A549 (cell line): ENCODE data around the gene HNF1B. TPM values are rescaled to one million over a fixed set of nuclear protein-coding genes. Genes with fewer than 3 reads are reported as not detected.

ENCODE experiments used
- ATAC-seq, 2 experiments: fragments of 200-7000 bp in 1 of 2; fragments of >200 bp in 1 of 2; cut with Nextera tagmentation in 1 of 2; cut with Tn5 transposase in 1 of 2; 3 replicates each; pipeline versions ENCODE4 v1.8.0 to v1.9.1; 2018 to 2020; ENCODE audit warnings: mild to moderate bottlenecking in 1 of 2, moderate library complexity in 1 of 2
- CTCF ChIA-PET: fragments of 300-600 bp; sonication (Branson Sonifier 250); formaldehyde crosslinking; extraction: SDS; loops from one replicate; lab custom pipeline; 2021; ENCODE audit warnings: antibody characterized with exemption, inconsistent platforms; lab: Yijun Ruan, JAX
- POLR2A ChIA-PET: fragments of 350-600 bp; formaldehyde crosslinking; extraction: SDS; loops from one replicate; lab custom pipeline; 2021; ENCODE audit warnings: antibody characterized with exemption, inconsistent platforms; lab: Yijun Ruan, JAX
- DNase-seq, 2 experiments: peaks; one replicate each; pipeline versions ENCODE4 v3.0.0 to v3.0.0-alpha.2; 2011 to 2016; ENCODE audit warnings: low read depth in 1 of 2, low spot score in 1 of 2
- FAIRE-seq: peaks from 2 replicates; lab custom pipeline; 2011; peaks lifted over from hg19 to GRCh38; lab: Jason Lieb, UNC
- H3K27ac ChIP-seq, 2 experiments: fragments of >200 bp; sonication (Bioruptor Twin); formaldehyde crosslinking; 3 replicates each; pipeline ENCODE4 v1.5.1; 2016 to 2017
- H3K4me1 ChIP-seq: fragments of >200 bp; sonication (Bioruptor Twin); formaldehyde crosslinking; 3 replicates; pipeline ENCODE4 v1.6.1; 2016
- H3K4me2 ChIP-seq: fragments of >200 bp; sonication (Bioruptor Twin); formaldehyde crosslinking; 3 replicates; pipeline ENCODE4 v1.6.1; 2016
- H3K4me3 ChIP-seq: fragments of >200 bp; sonication (Bioruptor Twin); formaldehyde crosslinking; 3 replicates; pipeline ENCODE4 v1.5.1; 2016
- H3K9me3 ChIP-seq: fragments of >200 bp; sonication (Bioruptor Twin); formaldehyde crosslinking; 3 replicates; pipeline ENCODE4 v1.6.1; 2016
- BCL3 ChIP-seq: fragments of >200 bp; sonication (Bioruptor Twin); formaldehyde crosslinking; IDR thresholded peaks from 3 replicates; pipeline ENCODE4 v1.6.1; 2016
- BHLHE40 ChIP-seq: IDR thresholded peaks from 2 replicates; pipeline ENCODE4 v1.6.1; 2012; ENCODE audit warnings: low read depth, low read length, inconsistent platforms
- CBX8 ChIP-seq: fragments of 200-600 bp; sonication (generic); IDR thresholded peaks from 2 replicates; pipeline ENCODE4 v1.6.1; 2016
- CHD2 ChIP-seq: fragments of 150-350 bp; IDR thresholded peaks from 2 replicates; pipeline ENCODE4 v1.6.1; 2014; ENCODE audit warnings: low read length; ENCODE audit not compliant: partially characterized antibody
- E2F6 ChIP-seq: IDR thresholded peaks from 2 replicates; pipeline ENCODE4 v1.6.1; 2012; ENCODE audit warnings: low read depth, borderline replicate concordance
- EP300 ChIP-seq, 2 experiments: fragments of >200 bp; sonication (Bioruptor Twin); formaldehyde crosslinking; IDR thresholded peaks; 2 replicates in 1 of 2; 3 replicates in 1 of 2; pipeline ENCODE4 v1.6.1; 2016 to 2017
- HOXA7 ChIP-seq: fragments of 250-450 bp; sonication (Bioruptor Pico); IDR thresholded peaks from 2 replicates; pipeline ENCODE4 v1.5.0; 2020; ENCODE audit warnings: mild to moderate bottlenecking, moderate library complexity
- JUNB ChIP-seq: fragments of >200 bp; sonication (Bioruptor Twin); formaldehyde crosslinking; IDR thresholded peaks from 2 replicates; pipeline ENCODE4 v1.6.1; 2016
- KDM5A ChIP-seq: fragments of 200-600 bp; sonication (generic); IDR thresholded peaks from 2 replicates; pipeline ENCODE4 v1.6.1; 2016; ENCODE audit warnings: antibody characterized with exemption, mild to moderate bottlenecking
- MAFK ChIP-seq: fragments of 450-650 bp; IDR thresholded peaks from 2 replicates; pipeline ENCODE4 v1.6.1; 2014; ENCODE audit not compliant: partially characterized antibody
- NFE2L2 ChIP-seq: fragments of 150-350 bp; conservative IDR thresholded peaks from 2 replicates; pipeline ENCODE4 v1.6.1; 2014; ENCODE audit warnings: low read length
- NPAS2 ChIP-seq: fragments of 250-450 bp; sonication (Bioruptor Pico); IDR thresholded peaks from 2 replicates; pipeline ENCODE4 v1.8.0; 2022; ENCODE audit warnings: mild to moderate bottlenecking, moderate library complexity, borderline replicate concordance
- POLR2A ChIP-seq: IDR thresholded peaks from 2 replicates; pipeline ENCODE4 v1.6.1; 2012; ENCODE audit warnings: mild to moderate bottlenecking, low read length
- RAD21 ChIP-seq, 2 experiments: fragments of >200 bp in 1 of 2; sonication (Bioruptor Twin) in 1 of 2; formaldehyde crosslinking in 1 of 2; IDR thresholded peaks in 1 of 2; conservative IDR thresholded peaks in 1 of 2; 2 replicates in 1 of 2; 3 replicates in 1 of 2; pipeline ENCODE4 v1.6.1; 2012 to 2018; ENCODE audit warnings: inconsistent platforms in 1 of 2
- RCOR1 ChIP-seq: fragments of 150-350 bp; IDR thresholded peaks from 2 replicates; pipeline ENCODE4 v1.6.1; 2014; ENCODE audit warnings: antibody characterized with exemption, low read length, low read depth
- RNF2 ChIP-seq: fragments of 200-600 bp; sonication (generic); IDR thresholded peaks from 2 replicates; pipeline ENCODE4 v1.6.1; 2016; ENCODE audit warnings: low read depth, mild to moderate bottlenecking, antibody characterized with exemption, moderate library complexity, borderline replicate concordance
- SMC3 ChIP-seq: fragments of >200 bp; sonication (Bioruptor Twin); formaldehyde crosslinking; IDR thresholded peaks from 3 replicates; pipeline ENCODE4 v1.6.1; 2018; ENCODE audit warnings: inconsistent platforms
- SREBF2 ChIP-seq: fragments of 450-650 bp; IDR thresholded peaks from 2 replicates; pipeline ENCODE4 v1.6.1; 2014; ENCODE audit warnings: mild to moderate bottlenecking, moderate library complexity
- ZSCAN20 ChIP-seq: fragments of 250-450 bp; sonication (Bioruptor Pico); IDR thresholded peaks from 2 replicates; pipeline ENCODE4 v1.8.0; 2022; ENCODE audit warnings: mild to moderate bottlenecking, moderate library complexity
- WGBS: methylation state at CpG from one replicate; pipeline ENCODE4 v1.1.6; 2017; ENCODE audit errors: missing lambda C conversion rate; 5-methylcytosine and 5-hydroxymethylcytosine counted together
- polyA plus RNA-seq, 4 experiments: library from polyadenylated mRNA; depleted of rRNA in 3 of 4; stranded (reverse); fragments of >200 nt; fragmentation: RNase III in 1 of 4; extraction: RNeasy Plus Mini Kit Qiagen cat#74134 plus additional on column Dnase treatment in 1 of 4; gene quantifications; 2 replicates in 3 of 4; 3 replicates in 1 of 4; pipeline ENCODE4 v1.2.3, GENCODE V29; 2011 to 2017
- TF ChIP-seq, protein P1 (sequence below): fragments of >200 bp; sonication (Bioruptor Twin); formaldehyde crosslinking; IDR thresholded peaks from 2 replicates; pipeline ENCODE4 v1.6.1; 2016
- TF ChIP-seq, protein P2 (sequence below): fragments of 150-350 bp; IDR thresholded peaks from 2 replicates; pipeline ENCODE4 v1.6.1; 2014; ENCODE audit warnings: low read depth, mild to moderate bottlenecking, low read length
- TF ChIP-seq, protein P3 (sequence below): fragments of 200-600 bp; sonication (generic); IDR thresholded peaks from 2 replicates; pipeline ENCODE4 v1.6.1; 2016; ENCODE audit warnings: antibody characterized with exemption, mild to moderate bottlenecking, moderate library complexity

Gene HNF1B
- polyA plus RNA-seq, 2 of the 4 experiments (the other 2 are of a cell fraction) = 13.3 to 21.3 TPM

- Histone ChIP-seq H3K4me2 (no peak overlapping the region), H3K9me3 (no peaks in the 10 kb centered on the region), H3K4me3 (no peak overlapping the region), H3K27ac (no peak overlapping the region), H3K4me1 (peaks cover 14% of the 10 kb centered on the region)
- DNase-seq (no peak), ATAC-seq (no peak), FAIRE-seq (no peak)
- TF ChIP-seq HOXA7 (CRISPR knock-in tag) = no peak
- CTCF ChIA-PET = interaction anchor here (1.0 to 1.9 kb wide), 6 partner anchors 9 to 115 kb away, joined by 3 to 8 read pairs (median 6); no protein-coding TSS in a partner anchor
- POLR2A ChIA-PET = no interaction called here
- 65% methylated on average over 7 of the region's 7 CpGs for WGBS
Measured at GRCh38 chr17:37676115-37676925, 68.5 kb downstream of the HNF1B start.

- TF ChIP-seq SREBF2 = no peak
- no peak for TF ChIP-seq MAFK
- no peak for TF ChIP-seq KDM5A
- TF ChIP-seq RNF2 = no peak
- TF ChIP-seq HOXA7 (CRISPR knock-in tag) = no peak
- TF ChIP-seq RCOR1 = no peak
- no peak for TF ChIP-seq NPAS2 (CRISPR knock-in tag)
- no peak for TF ChIP-seq POLR2A
- no peak for TF ChIP-seq CBX8
- TF ChIP-seq SMC3 = no peak
- Histone ChIP-seq H3K4me1 (peaks cover 24% of the 10 kb centered on the region), H3K4me3 (no peak overlapping the region), H3K9me3 (no peaks in the 10 kb centered on the region), H3K4me2 (no peak overlapping the region), H3K27ac (no peak overlapping the region)
- ChIA-PET POLR2A (no interaction called here), CTCF (interaction anchor here (0.9 to 1.8 kb wide), 4 partner anchors 24 to 142 kb away, joined by 3 to 8 read pairs (median 4); no protein-coding TSS in a partner anchor)
- FAIRE-seq (no peak), ATAC-seq (no peak), DNase-seq (no peak)
- 83% methylated on average over 1 of the region's 1 CpG for WGBS
Measured at GRCh38 chr17:37674511-37674910, 70.3 kb downstream of the HNF1B start.

GRCh38 chr17:37673386-37673785 lies 71.5 kb downstream of the HNF1B start:
- TF ChIP-seq RAD21 (conservative IDR thresholded peaks at IDR 0.05 in 1 of 2, IDR thresholded peaks at IDR 0.05 in 1 of 2) (no peak), POLR2A (no peak), JUNB (no peak), ZSCAN20 (CRISPR knock-in tag) (no peak)
- TF ChIP-seq, protein P1, sequence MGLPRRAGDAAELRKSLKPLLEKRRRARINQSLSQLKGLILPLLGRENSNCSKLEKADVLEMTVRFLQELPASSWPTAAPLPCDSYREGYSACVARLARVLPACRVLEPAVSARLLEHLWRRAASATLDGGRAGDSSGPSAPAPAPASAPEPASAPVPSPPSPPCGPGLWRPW = no peak
- TF ChIP-seq, protein P2, sequence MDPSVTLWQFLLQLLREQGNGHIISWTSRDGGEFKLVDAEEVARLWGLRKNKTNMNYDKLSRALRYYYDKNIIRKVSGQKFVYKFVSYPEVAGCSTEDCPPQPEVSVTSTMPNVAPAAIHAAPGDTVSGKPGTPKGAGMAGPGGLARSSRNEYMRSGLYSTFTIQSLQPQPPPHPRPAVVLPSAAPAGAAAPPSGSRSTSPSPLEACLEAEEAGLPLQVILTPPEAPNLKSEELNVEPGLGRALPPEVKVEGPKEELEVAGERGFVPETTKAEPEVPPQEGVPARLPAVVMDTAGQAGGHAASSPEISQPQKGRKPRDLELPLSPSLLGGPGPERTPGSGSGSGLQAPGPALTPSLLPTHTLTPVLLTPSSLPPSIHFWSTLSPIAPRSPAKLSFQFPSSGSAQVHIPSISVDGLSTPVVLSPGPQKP = no peak
- CTCF ChIA-PET = interaction anchor here (1.2 to 3.6 kb wide), 7 partner anchors 10 to 143 kb away, joined by 3 to 32 read pairs (median 10); partner anchors contain the start of gene HNF1B
- POLR2A ChIA-PET = no interaction called here
- Histone ChIP-seq H3K27ac (peak overlapping the region in 1 of 2 experiments; percentile 40; a peak in 1 of 6 replicates), H3K4me3 (no peak overlapping the region), H3K4me1 (peaks cover 24% of the 10 kb centered on the region), H3K4me2 (no peak overlapping the region), H3K9me3 (no peaks in the 10 kb centered on the region)
- DNase-seq (no peak), FAIRE-seq (no peak), ATAC-seq (no peak)
- WGBS = over 99% methylated on average over 2 of the region's 2 CpGs

DNA sequence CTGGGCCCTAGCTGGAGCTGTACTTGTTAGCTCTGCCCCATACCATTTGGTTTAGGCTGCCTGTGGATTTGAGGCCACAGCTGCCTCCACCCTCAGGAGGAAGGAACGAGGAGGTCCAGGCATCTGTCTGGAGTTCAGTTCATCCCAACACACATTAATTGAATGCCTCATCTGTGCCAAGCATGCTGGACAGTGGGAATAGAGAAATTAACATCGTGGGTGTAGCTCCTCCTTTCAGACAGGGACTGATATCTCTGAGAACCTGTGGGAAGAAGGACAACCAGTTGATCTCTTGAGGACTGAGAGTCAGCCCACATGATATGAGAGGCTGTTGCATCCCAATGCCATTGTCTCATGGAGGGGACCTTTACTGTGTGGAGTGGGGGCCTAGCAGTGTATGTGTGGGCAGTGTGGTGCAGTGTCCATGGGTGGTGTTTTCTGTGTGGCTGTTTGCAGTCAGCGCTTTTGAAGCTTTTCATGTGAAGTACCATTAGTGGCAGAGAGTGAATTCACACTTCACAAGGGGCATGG lies 72.2 kb downstream of the HNF1B start:
- no peaks in the 10 kb centered on the region for H3K9me3 ChIP-seq
- ATAC-seq (peak; percentile 3 to 33; a peak in 3 of 6 replicates), FAIRE-seq (no peak), DNase-seq (no peak)
- ChIA-PET POLR2A (no interaction called here), CTCF (interaction anchor here (0.7 to 3.6 kb wide), 12 partner anchors 9 to 165 kb away, joined by 3 to 32 read pairs (median 4); partner anchors contain the start of gene HNF1B)
- H3K4me3 ChIP-seq = no peak overlapping the region
- H3K4me2 ChIP-seq = peak overlapping the region; percentile 62
- peaks cover 24% of the 10 kb centered on the region for H3K4me1 ChIP-seq
- WGBS = 56% methylated on average over 3 of the region's 3 CpGs
- H3K27ac ChIP-seq = peak overlapping the region; percentile 72 to 85
- TF ChIP-seq EP300 (IDR thresholded peaks at IDR 0.05) (no peak), CHD2 (no peak), POLR2A (no peak), E2F6 (no peak; the same call in 1 of the 2 replicates), NFE2L2 (no peak), BHLHE40 (no peak), BCL3 (no peak)
- TF ChIP-seq, protein P3, sequence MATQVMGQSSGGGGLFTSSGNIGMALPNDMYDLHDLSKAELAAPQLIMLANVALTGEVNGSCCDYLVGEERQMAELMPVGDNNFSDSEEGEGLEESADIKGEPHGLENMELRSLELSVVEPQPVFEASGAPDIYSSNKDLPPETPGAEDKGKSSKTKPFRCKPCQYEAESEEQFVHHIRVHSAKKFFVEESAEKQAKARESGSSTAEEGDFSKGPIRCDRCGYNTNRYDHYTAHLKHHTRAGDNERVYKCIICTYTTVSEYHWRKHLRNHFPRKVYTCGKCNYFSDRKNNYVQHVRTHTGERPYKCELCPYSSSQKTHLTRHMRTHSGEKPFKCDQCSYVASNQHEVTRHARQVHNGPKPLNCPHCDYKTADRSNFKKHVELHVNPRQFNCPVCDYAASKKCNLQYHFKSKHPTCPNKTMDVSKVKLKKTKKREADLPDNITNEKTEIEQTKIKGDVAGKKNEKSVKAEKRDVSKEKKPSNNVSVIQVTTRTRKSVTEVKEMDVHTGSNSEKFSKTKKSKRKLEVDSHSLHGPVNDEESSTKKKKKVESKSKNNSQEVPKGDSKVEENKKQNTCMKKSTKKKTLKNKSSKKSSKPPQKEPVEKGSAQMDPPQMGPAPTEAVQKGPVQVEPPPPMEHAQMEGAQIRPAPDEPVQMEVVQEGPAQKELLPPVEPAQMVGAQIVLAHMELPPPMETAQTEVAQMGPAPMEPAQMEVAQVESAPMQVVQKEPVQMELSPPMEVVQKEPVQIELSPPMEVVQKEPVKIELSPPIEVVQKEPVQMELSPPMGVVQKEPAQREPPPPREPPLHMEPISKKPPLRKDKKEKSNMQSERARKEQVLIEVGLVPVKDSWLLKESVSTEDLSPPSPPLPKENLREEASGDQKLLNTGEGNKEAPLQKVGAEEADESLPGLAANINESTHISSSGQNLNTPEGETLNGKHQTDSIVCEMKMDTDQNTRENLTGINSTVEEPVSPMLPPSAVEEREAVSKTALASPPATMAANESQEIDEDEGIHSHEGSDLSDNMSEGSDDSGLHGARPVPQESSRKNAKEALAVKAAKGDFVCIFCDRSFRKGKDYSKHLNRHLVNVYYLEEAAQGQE = no peak
